GM12891 (cell line): Measurements from ENCODE around the gene KCNH5.

Source experiments
- POLR2A ChIP-seq: IDR thresholded peaks from 2 replicates; pipeline ENCODE4 v1.6.1; 2011; ENCODE audit warnings: low read depth, low read length, control low read depth
- POLR2AphosphoS5 ChIP-seq: IDR thresholded peaks from 2 replicates; pipeline ENCODE4 v1.6.1; 2011; ENCODE audit warnings: low read depth, low read length, control low read depth
- TAF1 ChIP-seq: IDR thresholded peaks from 2 replicates; pipeline ENCODE4 v1.6.1; 2011; ENCODE audit warnings: low read depth, low read length, control low read depth

DNA sequence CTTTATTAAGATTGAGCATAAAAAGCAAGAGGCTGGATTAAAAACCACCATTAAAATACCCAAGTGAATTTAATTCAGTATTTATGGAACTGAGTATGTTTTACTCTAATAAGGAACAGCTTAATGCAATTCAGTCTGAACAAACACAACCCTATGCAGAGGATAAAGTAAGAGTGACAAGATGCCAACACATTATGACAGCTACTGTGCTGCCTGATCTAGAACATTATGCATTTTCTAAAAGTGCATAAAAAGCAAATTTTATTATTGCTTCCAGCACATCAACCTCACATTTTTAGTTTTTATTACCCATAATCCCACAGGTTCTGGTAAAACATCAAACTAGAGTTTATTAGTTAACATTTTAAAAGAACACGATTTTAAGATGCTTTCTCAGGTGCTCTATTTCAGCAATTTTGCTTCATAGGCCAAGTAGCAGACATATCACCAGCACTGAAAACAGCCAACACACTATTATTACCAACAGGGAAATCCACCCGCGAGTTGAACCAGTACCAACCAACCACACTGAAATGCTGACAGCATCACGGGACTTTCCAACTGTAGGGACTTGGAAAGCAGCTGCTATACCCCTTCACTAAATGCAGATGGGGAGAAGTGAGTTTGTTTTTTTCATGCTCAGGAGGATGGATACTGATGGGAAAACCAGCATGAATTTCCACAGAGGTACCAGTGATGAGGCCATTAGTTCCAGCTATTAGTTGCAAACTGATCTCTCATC is 372.1 kb downstream of the KCNH5 start:
- TF ChIP-seq POLR2AphosphoS5 (no peak), POLR2A (no peak), TAF1 (no peak)
